Activated T-helper 1 cell treated with Interleukin-2 at 50 U/mL for 16 hours (primary cell): Measurements from ENCODE around the gene ADAMTS13.
A peak's percentile ranks its signal among the peaks of the same experiment; 100 is the strongest.
"Not testable (repeated sequence)": the region's sequence is repeated elsewhere in the genome, so short reads cannot be mapped to it uniquely, and the experiment has no call there.

Experiments
- DNase-seq: peaks from one replicate; pipeline ENCODE4 v3.0.0-alpha.2; 2020; ENCODE audit warnings: low read depth

ADAMTS13 gene

GRCh38 chr9:133421615-133422542 lies at the start of gene ADAMTS13:
Gene ADAMTS13 (plus strand): TSS chr9:133422367. CDS start chr9:133422444, 77 bp downstream.
- DNase-seq = no peak

DNA sequence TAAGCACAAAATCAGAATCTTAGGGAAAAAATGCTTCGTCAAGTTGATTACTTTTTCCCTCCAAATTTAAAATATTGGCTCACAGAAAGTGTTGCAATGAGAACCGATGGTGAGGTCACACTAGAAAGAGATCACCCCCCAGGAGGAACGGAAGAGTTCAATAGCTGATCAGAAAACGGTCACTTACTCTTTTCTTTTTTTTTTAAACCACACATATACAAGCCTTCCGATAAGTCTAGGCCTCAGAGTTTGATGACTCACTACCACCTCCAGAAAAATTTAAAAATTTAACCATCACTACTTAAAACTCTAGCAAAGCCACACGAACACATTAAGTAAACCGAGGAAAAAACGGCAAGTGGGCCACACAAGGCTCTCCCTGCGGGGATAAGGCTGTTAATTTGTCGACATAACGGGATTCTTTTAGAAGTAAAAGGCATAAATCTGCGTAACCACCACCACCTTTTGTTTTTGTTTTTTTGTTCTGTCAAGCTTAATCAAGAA lies 47.5 kb upstream of the ADAMTS13 start:
- DNase-seq = no peak

DNA sequence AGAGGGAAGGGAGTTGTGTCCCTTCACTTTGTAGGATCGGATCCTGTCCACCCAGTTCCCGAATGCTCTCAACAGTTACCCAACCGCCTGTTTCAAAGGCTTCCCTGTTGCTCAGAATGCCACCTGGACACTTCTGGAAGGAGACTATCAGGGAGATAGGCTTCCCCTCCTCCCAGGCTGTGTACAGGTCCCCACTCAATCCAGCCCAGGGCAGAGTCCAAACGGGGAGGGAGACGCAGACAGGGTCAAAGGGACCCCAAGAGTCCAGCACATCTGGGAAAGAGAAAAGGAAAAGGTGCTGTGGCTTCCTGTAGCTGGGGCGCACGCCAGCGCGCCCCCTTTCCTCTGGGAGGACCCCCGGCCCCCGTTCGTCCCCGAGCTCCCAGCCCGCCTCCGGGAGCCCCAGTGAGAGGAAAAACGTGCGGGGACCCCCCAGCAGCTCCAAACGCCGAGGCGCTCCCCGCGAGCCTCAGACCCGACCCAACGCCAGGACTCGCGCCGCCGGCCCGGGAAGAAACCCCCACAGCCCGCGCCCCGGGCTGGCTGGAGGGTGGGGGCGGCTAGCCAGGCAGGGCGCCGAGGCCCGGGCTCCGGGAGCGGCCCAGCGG lies 46.9 kb upstream of the ADAMTS13 start:
- DNase-seq = no peak

GRCh38 chr9:133375724-133376654 lies 46.2 kb upstream of the ADAMTS13 start, which contains the start of the genes STKLD1 and SURF4:
Gene STKLD1 (plus strand): TSS chr9:133376366. CDS start chr9:133376474, 108 bp downstream.
Gene SURF4 (minus strand): TSS chr9:133376060. CDS start chr9:133375969, 91 bp downstream.
- DNase-seq = peak; percentile 92

DNA sequence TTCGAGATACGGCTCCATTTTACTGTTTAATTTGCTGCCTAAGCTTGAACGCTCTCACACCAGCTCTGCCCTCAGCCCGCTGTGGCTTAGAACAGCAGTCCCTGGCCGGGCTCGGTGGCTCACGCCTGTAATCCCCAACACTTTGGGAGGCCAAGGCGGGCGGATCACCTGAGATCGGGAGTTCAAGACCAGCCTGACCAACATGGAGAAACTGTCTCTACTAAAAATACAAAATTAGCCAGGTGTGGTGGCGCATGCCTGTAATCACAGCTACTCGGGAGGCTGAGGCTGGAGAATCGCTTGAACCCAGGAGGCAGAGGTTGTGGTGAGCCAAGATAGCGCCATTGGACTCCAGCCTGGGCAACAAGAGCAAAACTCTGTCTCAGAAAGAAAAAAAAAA lies 44.9 kb upstream of the ADAMTS13 start:
- not testable (repeated sequence) for DNase-seq

- no peak for DNase-seq
Observed at GRCh38 chr9:133377721-133378216, 44.4 kb upstream of the ADAMTS13 start.

- DNase-seq = no peak
Observed at GRCh38 chr9:133378408-133378962, 43.7 kb upstream of the ADAMTS13 start.

- DNase-seq = no peak
Observed at GRCh38 chr9:133379153-133380086, 42.7 kb upstream of the ADAMTS13 start.

DNA sequence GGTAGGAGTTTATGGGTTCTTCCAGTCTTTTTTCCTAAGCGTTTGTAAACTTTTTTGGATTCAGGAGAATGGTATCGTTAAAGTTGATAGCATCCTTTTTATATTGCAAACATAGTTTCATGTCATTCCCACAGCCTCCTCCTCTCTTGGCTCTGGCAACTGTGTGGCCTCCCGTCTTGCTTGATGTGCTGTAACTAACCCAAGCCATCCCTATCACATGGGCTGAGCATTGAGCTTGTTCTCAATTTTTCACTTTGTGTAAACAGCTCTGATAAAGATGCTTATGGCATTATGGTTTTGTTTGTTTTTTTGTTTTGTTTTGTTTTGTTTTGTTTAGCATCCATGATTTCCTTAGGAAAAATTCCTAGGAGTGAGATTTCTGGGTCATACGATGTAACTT lies 41.4 kb upstream of the ADAMTS13 start:
- DNase-seq = no peak

- DNase-seq = no peak
Observed at GRCh38 chr9:133382507-133383141, 39.5 kb upstream of the ADAMTS13 start.

GRCh38 chr9:133383438-133383837 lies 38.7 kb upstream of the ADAMTS13 start:
- DNase-seq = no peak

DNA sequence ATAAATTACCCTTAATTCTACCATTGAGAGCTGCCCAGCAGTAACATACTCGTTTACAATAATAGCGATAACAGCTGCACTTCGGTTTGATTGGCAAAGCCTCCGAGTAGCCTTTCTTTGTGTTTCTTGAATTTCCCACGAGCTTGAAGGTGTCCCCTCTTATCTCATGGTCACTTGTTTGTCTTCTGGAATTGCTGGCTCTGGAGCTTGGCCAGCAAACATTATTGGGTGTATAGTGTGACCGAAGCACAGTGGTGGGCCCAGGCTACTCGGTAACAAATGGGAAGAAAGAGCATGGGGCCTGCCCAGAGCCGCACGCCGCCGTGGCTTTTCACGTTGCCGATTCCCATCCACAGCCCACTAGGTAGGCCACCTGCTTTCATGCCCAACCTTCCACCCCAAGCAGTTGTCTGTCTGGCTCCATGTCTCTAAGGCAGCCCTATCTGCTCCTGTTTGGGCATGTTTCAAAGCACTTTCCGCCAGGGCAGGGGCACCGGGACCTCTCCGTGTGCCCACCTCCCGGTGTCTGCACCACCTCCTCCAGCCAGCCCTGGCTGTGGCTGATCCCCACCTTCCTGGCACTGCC lies 37.3 kb upstream of the ADAMTS13 start:
- no peak for DNase-seq

DNA sequence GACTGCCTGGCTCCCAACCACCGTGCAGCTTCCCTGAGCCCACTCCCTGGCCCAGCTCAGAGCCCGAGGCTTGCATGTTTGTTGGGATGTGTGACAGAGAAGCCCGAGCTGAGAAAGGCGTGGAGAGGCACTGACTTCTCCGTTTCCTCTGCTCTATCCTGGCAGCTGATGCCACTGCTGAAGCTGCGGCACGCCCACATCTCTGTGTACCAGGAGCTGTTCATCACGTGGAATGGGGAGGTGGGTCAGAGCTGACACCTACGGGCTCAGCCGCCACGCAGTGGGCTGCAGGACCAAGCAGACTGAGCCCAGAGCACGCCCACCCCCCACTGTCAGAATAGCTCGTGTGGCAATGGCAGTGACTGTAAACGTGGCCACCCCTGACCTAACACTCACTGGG lies 36.7 kb upstream of the ADAMTS13 start:
- DNase-seq = no peak

- DNase-seq = no peak
Observed at GRCh38 chr9:133386338-133386737, 35.8 kb upstream of the ADAMTS13 start.

DNA sequence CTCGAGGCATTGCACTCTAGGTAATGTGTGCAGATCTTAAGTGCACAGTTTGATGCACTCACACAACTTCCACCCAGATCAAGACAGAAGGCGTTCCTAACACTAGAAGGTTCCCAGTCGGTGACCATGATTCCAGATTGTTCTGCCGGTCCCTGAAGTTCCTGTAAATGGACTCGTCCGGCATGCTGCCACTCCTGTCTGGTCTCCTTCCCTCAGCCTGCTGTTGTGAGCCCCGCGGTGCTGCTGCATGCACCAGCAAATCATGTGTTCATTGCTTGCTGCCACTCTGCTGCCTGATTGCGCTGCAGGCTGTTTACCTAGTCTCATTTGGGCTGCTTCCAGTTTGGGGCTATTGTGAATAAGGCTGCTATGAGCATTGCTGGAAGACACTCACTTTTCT lies 34.5 kb upstream of the ADAMTS13 start:
- no peak for DNase-seq

- no peak for DNase-seq
Observed at GRCh38 chr9:133389025-133389557, 33.1 kb upstream of the ADAMTS13 start.

DNA sequence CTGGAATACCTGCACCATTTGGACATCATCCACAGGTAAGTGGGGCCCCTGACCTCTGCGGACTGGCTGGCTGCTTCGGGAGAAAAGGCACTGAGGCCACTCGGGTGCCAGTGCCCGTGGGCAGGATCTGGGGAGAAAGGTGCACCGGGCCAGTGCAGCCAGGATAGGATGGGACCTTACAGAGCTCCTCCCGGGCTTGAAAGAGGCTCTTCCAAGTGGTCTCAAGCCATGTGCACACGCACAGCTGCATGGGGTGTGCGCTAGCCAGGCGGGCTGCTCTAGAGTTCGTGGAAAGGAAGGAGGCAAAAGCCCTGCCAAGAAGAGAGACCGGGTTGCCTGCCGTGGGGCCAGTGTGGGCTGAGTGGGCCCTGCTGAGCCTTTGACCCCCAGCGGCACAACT lies 32.6 kb upstream of the ADAMTS13 start:
- no peak for DNase-seq

DNA sequence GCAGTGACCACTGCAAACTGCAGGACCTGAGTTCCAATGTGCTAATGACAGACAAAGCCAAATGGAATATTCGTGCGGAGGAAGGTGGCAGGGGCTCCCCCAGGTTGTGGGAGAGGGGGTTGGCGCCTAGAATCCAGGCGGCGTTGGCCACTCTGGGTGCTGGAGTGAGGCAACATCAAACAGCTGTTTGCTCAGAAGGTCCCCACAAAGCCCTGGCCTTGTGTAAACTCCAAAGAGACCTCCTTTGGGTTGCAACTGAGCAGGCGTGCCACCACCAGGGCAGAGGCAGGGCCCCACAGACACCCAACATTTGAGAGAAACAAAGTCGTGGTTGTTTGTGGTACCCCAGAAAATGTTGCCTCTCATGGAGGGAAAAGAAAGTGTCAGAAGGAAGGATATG lies 31.5 kb upstream of the ADAMTS13 start:
- DNase-seq = no peak

DNA sequence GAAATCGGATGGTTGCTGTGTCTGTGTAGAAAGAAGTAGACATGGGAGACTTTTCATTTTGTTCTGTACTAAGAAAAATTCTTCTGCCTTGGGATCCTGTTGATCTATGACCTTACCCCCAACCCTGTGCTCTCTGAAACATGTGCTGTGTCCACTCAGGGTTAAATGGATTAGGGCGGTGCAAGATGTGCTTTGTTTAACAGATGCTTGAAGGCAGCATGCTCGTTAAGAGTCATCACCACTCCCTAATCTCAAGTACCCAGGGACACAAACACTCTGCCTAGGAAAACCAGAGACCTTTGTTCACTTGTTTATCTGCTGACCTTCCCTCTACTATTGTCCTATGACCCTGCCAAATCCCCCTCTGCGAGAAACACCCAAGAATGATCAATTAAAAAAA lies 30.7 kb upstream of the ADAMTS13 start:
- DNase-seq = not testable (repeated sequence)
